GM19372 (cell line): ENCODE data around the gene WWC2.
"Not testable (repeated sequence)": the region's sequence is repeated elsewhere in the genome, so short reads cannot be mapped to it uniquely, and the experiment has no call there.

ENCODE experiments used
- ATAC-seq: cut with Tn5 transposase; IDR thresholded peaks from one replicate; pipeline ENCODE4 v1.9.1; 2021; ENCODE audit warnings: mild to moderate bottlenecking, low read depth, moderate library complexity; ENCODE audit not compliant: unreplicated experiment

Gene WWC2

GRCh38 chr4:183139972-183140570, 41.0 kb downstream of the WWC2 start:
- no peak for ATAC-seq

DNA sequence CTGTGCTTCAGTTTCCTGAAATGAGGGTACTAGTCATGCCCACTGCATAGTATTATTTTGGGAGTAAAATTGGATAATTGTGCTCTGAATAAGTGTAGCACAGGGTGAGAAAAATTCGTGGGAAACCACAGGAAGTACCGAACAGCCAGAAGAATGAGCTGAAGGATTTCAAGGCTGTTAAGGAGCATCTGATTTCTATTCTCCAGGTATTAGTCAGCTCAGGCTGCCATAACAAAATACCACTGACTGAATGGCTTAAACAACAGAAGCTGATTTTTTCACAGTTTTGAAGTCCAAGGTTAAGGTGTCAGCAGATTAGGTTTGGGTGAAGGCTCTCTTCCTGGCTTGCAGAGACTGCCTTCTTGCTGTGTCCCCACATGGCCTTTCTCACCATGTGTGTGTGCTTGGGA, 41.9 kb downstream of the WWC2 start:
- no peak for ATAC-seq

- no peak for ATAC-seq
These were observed 42.9 kb downstream of the WWC2 start for GRCh38 chr4:183141997-183142396.

DNA sequence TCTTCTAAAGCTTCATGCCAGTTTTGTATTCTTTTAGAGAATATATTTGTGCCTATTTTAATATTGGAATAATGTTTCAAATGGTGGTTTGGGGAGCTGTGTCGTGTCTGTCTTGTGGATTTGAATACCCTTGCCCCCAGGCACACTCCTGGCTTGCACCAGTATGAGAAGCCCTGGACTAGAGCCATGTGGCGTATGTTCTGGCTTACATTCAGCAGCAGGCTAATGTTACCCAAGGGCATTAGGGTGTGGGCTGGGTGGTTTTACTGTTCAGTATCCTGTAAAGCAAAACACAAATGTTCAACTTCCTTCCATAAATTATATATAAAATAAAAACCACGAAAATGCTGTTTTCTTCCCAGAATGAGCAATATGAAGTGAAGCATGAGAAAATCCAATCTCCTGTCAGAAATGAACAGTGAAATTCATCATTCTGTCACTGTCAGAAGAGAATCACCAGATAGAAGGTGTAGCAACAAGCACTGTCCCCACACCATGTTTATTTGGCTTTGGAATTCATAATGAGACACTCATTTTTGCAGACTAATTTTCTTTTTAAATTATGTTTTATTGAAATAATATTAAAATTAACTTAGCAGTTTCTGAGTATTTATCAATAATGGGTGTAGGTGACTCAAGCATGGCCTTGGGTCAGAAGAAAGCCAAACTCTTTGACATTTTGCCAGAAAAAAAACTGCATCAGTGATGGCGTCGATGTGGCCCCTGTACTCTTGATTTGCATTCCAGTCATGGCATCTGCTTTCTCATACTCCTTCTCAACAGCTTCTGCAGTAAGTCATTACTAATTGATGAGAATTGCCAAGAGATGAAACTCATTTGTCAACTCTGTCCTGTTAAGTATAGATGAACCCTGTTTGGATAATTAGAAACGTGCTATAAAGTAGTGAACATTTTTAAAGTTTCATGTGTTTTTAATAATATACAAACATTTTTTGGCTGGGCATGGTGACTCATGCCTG, 43.8 kb downstream of the WWC2 start:
- no peak for ATAC-seq

DNA sequence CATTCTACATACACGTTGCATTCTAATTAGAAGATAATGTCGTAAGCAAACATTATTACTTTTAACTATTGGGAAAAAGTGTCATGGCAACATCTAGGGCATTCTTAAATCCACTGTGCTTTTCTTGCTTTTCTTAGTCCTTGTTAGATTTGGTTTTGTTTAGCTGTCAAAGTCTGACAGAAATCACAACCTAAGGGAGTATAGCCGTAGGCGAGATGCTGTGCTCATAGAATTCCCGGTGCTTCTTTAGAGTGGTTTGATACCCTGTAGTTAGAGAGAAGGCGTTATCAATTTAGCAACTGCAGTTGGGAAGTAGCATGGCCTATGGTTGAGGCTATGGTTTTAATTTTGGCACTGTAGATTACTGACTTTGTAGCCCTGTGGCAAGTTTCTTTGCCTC, 45.7 kb downstream of the WWC2 start:
- ATAC-seq = no peak

GRCh38 chr4:183145773-183146172, 46.7 kb downstream of the WWC2 start:
- no peak for ATAC-seq

DNA sequence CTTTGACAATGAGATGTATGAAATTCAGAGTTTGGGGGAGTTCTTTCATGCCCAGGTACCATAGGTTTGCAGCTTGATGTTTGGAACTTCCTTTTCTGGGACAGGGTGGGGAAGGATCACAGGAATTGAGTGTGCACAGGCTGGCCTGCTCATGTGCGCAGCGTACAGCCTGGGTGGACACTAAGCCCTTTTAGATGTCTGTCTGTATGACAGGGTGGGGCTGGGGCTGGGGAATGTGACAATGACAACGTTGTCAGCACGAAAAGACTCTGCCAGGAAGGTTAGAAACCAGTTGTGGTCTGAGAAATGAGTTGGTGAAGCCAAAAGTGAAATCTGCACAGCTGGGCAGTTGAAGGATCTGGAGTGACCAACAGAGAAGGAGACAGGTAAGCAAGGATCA, 47.4 kb downstream of the WWC2 start:
- no peak for ATAC-seq

- no peak for ATAC-seq
These were observed 48.1 kb downstream of the WWC2 start for GRCh38 chr4:183147196-183147595.

GRCh38 chr4:183147983-183148382, 48.9 kb downstream of the WWC2 start:
- ATAC-seq = no peak

DNA sequence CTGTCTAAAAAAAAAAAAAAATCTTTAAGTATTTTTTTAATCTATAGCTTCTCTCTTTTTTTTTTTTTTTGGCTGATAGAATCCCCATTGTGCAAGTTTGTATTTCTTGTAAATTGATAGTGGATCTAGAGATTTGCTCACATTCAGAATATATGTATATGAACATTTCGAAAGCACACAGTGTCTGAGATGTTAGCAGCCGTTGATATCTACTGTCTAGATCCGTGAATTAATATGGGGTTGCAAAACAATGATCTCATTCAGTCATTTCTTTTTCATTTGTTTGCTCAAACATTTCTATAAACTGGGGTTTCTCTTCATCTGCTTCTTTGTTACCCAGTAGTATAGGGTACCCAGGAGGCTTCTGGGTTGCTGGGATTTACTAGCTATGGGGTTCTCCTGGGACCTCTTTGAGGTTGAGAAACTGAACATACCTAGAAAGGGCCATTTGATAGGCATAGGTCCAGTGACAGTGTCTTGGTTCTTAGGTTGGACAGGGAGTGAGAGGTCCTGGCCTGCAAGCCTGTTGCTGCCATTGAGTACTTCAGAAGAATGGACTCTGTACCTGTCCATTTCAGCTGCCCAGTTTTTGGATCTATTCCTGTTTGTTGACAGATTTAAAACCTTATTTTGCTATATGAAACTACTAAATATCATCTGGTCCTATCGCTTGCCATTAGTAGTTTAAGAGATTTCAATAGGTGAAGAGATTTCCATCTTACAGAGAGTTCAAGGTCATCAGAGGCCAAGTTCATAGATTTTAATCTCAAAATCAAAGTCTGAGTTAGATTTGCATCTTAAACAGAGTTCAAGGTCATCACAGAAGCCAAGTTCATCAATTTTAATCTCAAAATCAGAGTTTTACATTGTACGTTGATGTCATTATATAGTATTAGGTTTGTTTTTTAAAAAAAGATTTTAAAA, 50.8 kb downstream of the WWC2 start:
- ATAC-seq = no peak

DNA sequence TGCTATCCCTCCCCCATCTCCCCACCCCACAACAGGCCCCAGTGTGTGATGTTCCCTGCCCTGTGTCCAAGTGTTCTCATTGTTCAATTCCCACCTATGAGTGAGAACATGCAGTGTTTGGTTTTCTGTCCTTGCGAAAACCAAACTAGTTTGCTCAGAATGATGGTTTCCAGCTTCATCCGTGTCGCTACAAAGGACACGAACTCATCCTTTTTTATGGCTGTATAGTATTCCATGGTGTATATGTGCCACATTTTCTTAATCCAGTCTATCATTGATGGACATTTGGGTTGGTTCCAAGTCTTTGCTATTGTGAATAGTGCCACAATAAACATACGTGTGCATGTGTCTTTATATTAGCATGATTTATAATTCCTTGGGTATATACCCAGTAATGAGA, 51.6 kb downstream of the WWC2 start:
- ATAC-seq = not testable (repeated sequence)

GRCh38 chr4:183152232-183152631, 53.2 kb downstream of the WWC2 start:
- ATAC-seq = not testable (repeated sequence)

- ATAC-seq = no peak
These were observed 54.3 kb downstream of the WWC2 start for GRCh38 chr4:183153190-183153916.

DNA sequence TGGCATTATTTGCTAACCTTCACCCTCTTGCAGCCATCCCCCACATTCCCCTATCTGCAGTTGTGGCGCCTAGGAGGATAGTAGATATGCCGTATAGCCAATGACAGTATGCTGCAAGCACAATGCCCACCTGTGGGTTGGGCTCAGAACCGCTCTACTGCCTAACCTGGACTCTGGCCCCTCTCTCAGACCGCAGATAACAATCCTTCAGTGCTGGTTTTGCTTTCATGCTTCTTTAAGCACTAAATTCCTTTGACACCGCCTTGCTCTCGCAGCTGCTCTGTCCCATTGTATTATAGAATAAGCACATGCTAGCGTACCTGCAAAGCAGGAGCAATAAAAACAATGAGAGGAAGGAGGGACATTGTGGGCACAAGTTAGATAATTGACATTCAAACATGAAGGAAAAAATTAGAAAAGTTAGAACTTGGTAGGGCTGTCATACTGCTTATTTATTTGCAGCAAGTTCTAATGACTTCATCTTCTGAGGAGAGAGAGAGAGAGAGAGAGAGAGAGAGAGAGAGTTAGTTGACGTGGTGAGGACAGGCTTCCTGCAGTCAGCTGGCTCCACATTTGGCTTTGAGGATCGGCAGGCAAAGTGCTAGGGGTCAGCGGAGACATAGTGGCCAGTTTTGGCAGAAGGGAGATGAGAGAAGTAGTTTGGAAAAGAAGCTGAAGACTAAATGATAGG, 55.8 kb downstream of the WWC2 start:
- ATAC-seq = no peak

- ATAC-seq = no peak
These were observed 56.6 kb downstream of the WWC2 start for GRCh38 chr4:183155450-183156184.

- no peak for ATAC-seq
These were observed 58.2 kb downstream of the WWC2 start for GRCh38 chr4:183157215-183157614.

DNA sequence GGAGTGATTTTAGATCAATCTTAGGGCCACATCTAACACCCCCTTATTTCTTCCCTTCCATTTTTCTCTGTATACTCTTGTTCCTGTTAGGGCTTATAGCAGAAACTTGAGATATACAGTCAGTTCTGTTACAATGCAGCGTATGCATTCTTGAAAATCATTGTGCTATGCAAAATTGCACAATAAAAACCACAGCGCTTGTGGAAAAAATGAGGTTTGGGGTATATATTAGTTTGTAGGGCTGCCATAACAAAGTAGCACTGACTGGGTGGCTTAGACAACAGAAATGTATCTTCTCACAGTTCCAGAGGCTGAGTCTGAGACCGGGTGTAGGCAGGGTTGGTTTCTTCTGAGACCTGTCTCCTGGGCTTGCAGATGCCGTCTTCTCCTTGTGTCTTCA, 59.0 kb downstream of the WWC2 start:
- no peak for ATAC-seq

DNA sequence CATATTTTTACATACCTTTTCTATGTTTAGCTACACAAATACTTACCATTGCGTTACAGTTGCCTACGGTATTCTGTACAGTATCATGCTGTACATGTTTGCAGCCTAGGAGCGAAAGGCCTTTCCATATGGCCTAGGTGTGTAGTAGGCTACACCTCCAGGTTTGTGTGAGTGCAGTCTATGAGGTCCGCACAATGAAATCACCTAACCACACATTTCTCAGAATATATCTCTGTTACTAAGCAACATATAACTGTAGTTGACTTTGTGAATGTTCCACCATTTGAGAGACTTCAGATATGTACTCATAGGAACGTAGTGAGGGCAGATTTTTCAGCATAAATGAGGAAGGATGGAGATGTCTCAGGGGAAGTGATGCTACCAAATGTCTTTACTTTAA, 62.6 kb downstream of the WWC2 start:
- no peak for ATAC-seq

DNA sequence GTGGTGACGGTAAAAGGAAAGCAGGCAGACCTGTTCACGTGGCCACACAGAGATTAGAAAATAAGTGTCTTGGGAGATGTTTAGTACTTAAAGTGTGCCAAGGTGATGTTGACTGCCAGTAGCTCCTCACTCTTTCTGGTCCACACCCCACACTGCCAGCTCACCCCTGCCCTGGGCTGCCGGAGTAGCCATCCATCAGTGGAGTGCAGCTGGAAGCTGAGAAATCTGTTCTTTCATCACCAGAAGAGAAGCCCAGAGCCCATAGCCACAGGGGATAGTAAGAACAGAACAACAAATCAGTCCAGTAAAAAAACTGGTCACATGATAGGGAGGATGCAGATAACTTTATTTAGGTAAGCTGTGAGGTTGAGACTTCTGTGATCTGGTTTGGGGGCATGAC, 64.1 kb downstream of the WWC2 start:
- no peak for ATAC-seq
